ENCODE measurements around the gene GPR42. TPM values are rescaled to one million over a fixed set of nuclear protein-coding genes. Genes with fewer than 3 reads are reported as not detected.
"Not testable (repeated sequence)": the region's sequence is repeated elsewhere in the genome, so short reads cannot be mapped to it uniquely, and the experiment has no call there.

Gene GPR42
- total RNA-seq, 6 experiments from 2014 or later, result not detected

GRCh38 chr19:35365303-35365702 lies 5.6 kb upstream of the GPR42 start:
- DNase-seq (no peak), ATAC-seq (no peak)
- Histone ChIP-seq H3K27me3 (no peaks in the 10 kb centered on the region), H3K27ac (no peak overlapping the region), H3K9me3 (no peaks in the 10 kb centered on the region), H3K4me3 (no peak overlapping the region), H3K36me3 (no peaks in the 10 kb centered on the region), H3K4me1 (no peaks in the 10 kb centered on the region)
- WGBS (ENCODE audit: insufficient coverage, low coverage, low lambda C conversion rate, missing lambda C conversion rate), result no CpG with 5 or more reads among the region's 4 CpGs
- intact Hi-C loops (cut with DNase I), result no loop called here
- TF ChIP-seq, protein P1, sequence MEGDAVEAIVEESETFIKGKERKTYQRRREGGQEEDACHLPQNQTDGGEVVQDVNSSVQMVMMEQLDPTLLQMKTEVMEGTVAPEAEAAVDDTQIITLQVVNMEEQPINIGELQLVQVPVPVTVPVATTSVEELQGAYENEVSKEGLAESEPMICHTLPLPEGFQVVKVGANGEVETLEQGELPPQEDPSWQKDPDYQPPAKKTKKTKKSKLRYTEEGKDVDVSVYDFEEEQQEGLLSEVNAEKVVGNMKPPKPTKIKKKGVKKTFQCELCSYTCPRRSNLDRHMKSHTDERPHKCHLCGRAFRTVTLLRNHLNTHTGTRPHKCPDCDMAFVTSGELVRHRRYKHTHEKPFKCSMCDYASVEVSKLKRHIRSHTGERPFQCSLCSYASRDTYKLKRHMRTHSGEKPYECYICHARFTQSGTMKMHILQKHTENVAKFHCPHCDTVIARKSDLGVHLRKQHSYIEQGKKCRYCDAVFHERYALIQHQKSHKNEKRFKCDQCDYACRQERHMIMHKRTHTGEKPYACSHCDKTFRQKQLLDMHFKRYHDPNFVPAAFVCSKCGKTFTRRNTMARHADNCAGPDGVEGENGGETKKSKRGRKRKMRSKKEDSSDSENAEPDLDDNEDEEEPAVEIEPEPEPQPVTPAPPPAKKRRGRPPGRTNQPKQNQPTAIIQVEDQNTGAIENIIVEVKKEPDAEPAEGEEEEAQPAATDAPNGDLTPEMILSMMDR (IDR thresholded peaks at IDR 0.05), result no peak
- no peak for TF ChIP-seq POLR2A (IDR thresholded peaks at IDR 0.05)

DNA sequence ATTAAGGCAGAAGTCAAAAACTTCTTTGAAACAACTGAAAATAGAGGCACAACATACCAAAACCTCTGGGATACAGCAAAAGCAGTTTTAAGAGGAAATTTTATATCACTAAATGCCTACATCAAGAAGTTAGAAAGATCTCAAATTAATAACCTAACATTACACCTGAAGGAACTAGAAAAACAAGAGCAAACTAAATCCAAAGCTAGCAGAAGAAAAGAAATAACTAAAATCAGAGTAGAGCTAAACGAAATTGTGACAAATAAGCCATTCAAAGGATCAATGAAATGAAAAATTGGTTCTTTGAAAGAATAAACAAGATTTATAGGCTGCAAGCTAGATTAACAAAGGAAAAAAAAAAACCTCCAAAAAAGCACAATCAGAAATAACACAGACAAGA lies 2.5 kb upstream of the GPR42 start:
- H3K9me3 ChIP-seq, result no peaks in the 10 kb centered on the region
- H3K4me1 ChIP-seq, result no peaks in the 10 kb centered on the region
- H3K4me3 ChIP-seq, result no peak overlapping the region
- no peak overlapping the region for H3K27ac ChIP-seq
- no peaks in the 10 kb centered on the region for H3K36me3 ChIP-seq
- TF ChIP-seq POLR2A (IDR thresholded peaks at IDR 0.05), result no peak
- TF ChIP-seq, protein P1 (IDR thresholded peaks at IDR 0.05), result no peak
- DNase-seq (no peak), ATAC-seq (no peak)
- 7% methylated on average over 1 of the region's 1 CpG for WGBS (ENCODE audit: insufficient coverage, low coverage, low lambda C conversion rate, missing lambda C conversion rate)
- no peaks in the 10 kb centered on the region for H3K27me3 ChIP-seq
- intact Hi-C loops (cut with DNase I), result no loop called here

DNA sequence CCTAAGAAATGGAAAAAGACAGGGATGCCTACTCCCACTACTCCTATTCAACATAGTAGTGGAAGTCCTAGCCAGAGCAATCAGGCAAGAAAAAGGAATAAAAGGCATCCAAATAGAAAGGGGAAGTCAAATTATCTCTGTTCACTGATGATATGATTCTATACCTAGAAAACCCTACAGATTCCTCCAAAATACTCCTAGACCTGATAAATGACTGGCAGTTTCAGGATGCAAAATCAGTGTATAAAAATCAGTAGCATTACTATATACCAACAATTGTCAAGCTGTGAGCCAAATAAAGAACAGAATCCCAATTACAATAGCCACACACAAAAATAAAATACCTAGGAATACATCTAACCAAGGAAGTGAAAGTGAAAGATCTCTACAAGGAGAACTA lies 1.3 kb upstream of the GPR42 start:
- DNase-seq (no peak), ATAC-seq (no peak)
- H3K9me3 ChIP-seq, result no peaks in the 10 kb centered on the region
- TF ChIP-seq POLR2A (IDR thresholded peaks at IDR 0.05), result no peak
- TF ChIP-seq, protein P1 (IDR thresholded peaks at IDR 0.05), result no peak
- no peak overlapping the region for H3K27ac ChIP-seq
- H3K27me3 ChIP-seq, result no peaks in the 10 kb centered on the region
- no peaks in the 10 kb centered on the region for H3K36me3 ChIP-seq
- H3K4me1 ChIP-seq, result no peaks in the 10 kb centered on the region
- intact Hi-C loops (cut with DNase I), result no loop called here
- no peak overlapping the region for H3K4me3 ChIP-seq

DNA sequence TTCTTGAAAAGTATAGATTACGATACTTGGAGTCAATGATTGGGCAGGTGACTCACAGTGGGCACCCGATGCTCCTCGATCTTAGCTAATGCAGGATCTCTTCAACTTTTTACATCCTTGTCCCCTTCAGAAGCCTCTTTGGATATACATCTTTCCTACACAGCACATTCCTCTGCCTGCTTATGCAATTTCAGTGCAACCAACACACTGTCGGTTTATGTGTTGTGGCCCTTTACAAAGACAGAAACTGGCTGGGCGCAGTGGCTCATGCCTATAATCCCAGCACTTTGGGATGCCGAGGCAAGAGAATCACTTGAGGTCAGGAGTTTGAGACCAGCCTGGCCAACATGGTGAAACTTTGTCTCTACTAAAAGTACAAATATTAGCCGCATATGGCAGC lies 2.6 kb downstream of the GPR42 start:
- Histone ChIP-seq H3K4me3 (no peak overlapping the region), H3K27ac (no peak overlapping the region), H3K27me3 (no peaks in the 10 kb centered on the region), H3K36me3 (no peaks in the 10 kb centered on the region), H3K9me3 (no peaks in the 10 kb centered on the region), H3K4me1 (no peaks in the 10 kb centered on the region)
- TF ChIP-seq POLR2A (IDR thresholded peaks at IDR 0.05), result no peak
- TF ChIP-seq, protein P1 (IDR thresholded peaks at IDR 0.05), result no peak
- ATAC-seq (no peak), DNase-seq (no peak)
- WGBS (ENCODE audit: insufficient coverage, low coverage, low lambda C conversion rate, missing lambda C conversion rate), result 79% methylated on average over 6 of the region's 7 CpGs
- intact Hi-C loops (cut with DNase I), result no loop called here

GRCh38 chr19:35374031-35374430 lies 3.2 kb downstream of the GPR42 start:
- DNase-seq; H3K4me1 ChIP-seq; H3K36me3 ChIP-seq; H3K27me3 ChIP-seq; H3K9me3 ChIP-seq; ATAC-seq; H3K27ac ChIP-seq; H3K4me3 ChIP-seq; intact Hi-C loops (cut with DNase I): not testable (repeated sequence)
